HEK293T (cell line): Measurements from ENCODE around the gene ZNF2.

Experiments
- FOXK2 ChIP-seq: fragments of 450-650 bp; IDR thresholded peaks from 2 replicates; pipeline ENCODE4 v1.6.1; 2016; ENCODE audit warnings: mild to moderate bottlenecking
- NFRKB ChIP-seq: fragments of 450-650 bp; IDR thresholded peaks from 2 replicates; pipeline ENCODE4 v1.6.1; 2016; ENCODE audit warnings: mild to moderate bottlenecking, moderate library complexity

GRCh38 chr2:95174031-95174542 lies 8.5 kb downstream of the ZNF2 start:
- TF ChIP-seq FOXK2 = no peak
- TF ChIP-seq NFRKB = no peak
